SK-N-SH (cell line): ENCODE data around the gene ZNF134. TPM values are rescaled to one million over a fixed set of nuclear protein-coding genes. Genes with fewer than 3 reads are reported as not detected.

Experiments
- CTCF ChIA-PET: fragments of 300-600, 350-600 bp; formaldehyde crosslinking; extraction: SDS; loops from one replicate; lab custom pipeline; 2021; lab: Yijun Ruan, JAX
- POLR2A ChIA-PET: fragments of 350-600 bp; sonication (Branson Sonifier 250); formaldehyde crosslinking; extraction: SDS; loops from one replicate; lab custom pipeline; 2020; ENCODE audit warnings: antibody characterized with exemption, inconsistent platforms; lab: Yijun Ruan, JAX
- DNase-seq: peaks from one replicate; pipeline ENCODE4 v3.0.0; 2012
- H2AFZ ChIP-seq: fragments of 200-600 bp; sonication (generic); 2 replicates; pipeline ENCODE4 v1.8.1; 2016; ENCODE audit warnings: antibody characterized with exemption, mild to moderate bottlenecking, low read depth
- H3F3A ChIP-seq: fragments of 200-600 bp; sonication (generic); replicated peaks from 2 replicates; pipeline ENCODE3; 2016; ENCODE audit warnings: antibody characterized with exemption, mild to moderate bottlenecking; ENCODE audit not compliant: insufficient read depth
- H3K27ac ChIP-seq, 2 experiments: fragments of 200-500 bp in 1 of 2; fragments of 200-600 bp in 1 of 2; sonication (Bioruptor generic) in 1 of 2; sonication (generic), shearing (Covaris generic) in 1 of 2; 2 replicates each; pipeline versions ENCODE4 v1.5.1 to v1.6.1; 2014 to 2016; ENCODE audit warnings: low read depth in 2 of 2, inconsistent platforms in 1 of 2, low read length in 1 of 2, mild to moderate bottlenecking in 1 of 2, mixed read lengths in 1 of 2
- H3K27me3 ChIP-seq: fragments of 200-600 bp; sonication (generic), shearing (Covaris generic); 2 replicates; pipeline ENCODE4 v1.6.1; 2016; ENCODE audit warnings: mixed run types; ENCODE audit not compliant: insufficient read depth
- H3K36me3 ChIP-seq, 2 experiments: fragments of 200-500 bp in 1 of 2; fragments of 200-600 bp in 1 of 2; sonication (Bioruptor generic) in 1 of 2; sonication (generic) in 1 of 2; replicated peaks in 1 of 2; 2 replicates each; pipeline versions ENCODE3 to v1.5.1; 2014 to 2016; ENCODE audit warnings: low read length in 1 of 2, mild to moderate bottlenecking in 1 of 2; ENCODE audit not compliant: insufficient read depth in 2 of 2, control insufficient read depth in 1 of 2
- H3K4me1 ChIP-seq, 2 experiments: fragments of 200-500 bp in 1 of 2; fragments of 200-600 bp in 1 of 2; sonication (Bioruptor generic) in 1 of 2; sonication (generic), shearing (Covaris generic) in 1 of 2; 2 replicates each; pipeline versions ENCODE4 v1.5.1 to v1.6.1; 2014 to 2016; ENCODE audit warnings: low read depth in 1 of 2, low read length in 1 of 2, mixed run types in 1 of 2; ENCODE audit not compliant: insufficient read depth in 2 of 2, control insufficient read depth in 1 of 2
- H3K4me2 ChIP-seq: fragments of 200-600 bp; sonication (generic), shearing (Covaris generic); 2 replicates; pipeline ENCODE4 v1.6.1; 2017; ENCODE audit warnings: mixed run types
- H3K4me3 ChIP-seq, 2 experiments: fragments of 200-500 bp in 1 of 2; fragments of 200-600 bp in 1 of 2; sonication (Bioruptor generic) in 1 of 2; sonication (generic), shearing (Covaris generic) in 1 of 2; 2 replicates each; pipeline versions ENCODE4 v1.5.1 to v1.8.1; 2014 to 2016; ENCODE audit warnings: low read depth in 2 of 2, inconsistent platforms in 1 of 2, low read length in 1 of 2, mild to moderate bottlenecking in 1 of 2, mixed read lengths in 1 of 2, moderate library complexity in 1 of 2
- H3K79me2 ChIP-seq: fragments of 200-600 bp; sonication (generic); 2 replicates; pipeline ENCODE4 v1.8.1; 2017; ENCODE audit warnings: mild to moderate bottlenecking; ENCODE audit not compliant: insufficient read depth
- H3K9ac ChIP-seq: fragments of 200-600 bp; sonication (generic); 2 replicates; pipeline ENCODE4 v1.6.1; 2017; ENCODE audit warnings: mixed run types
- H3K9me2 ChIP-seq: fragments of 200-600 bp; sonication (generic); 2 replicates; pipeline ENCODE4 v1.6.1; 2017; ENCODE audit warnings: mixed run types
- H3K9me3 ChIP-seq: fragments of 200-600 bp; sonication (generic); 2 replicates; pipeline ENCODE4 v1.6.1; 2017; ENCODE audit warnings: mixed run types, mild to moderate bottlenecking, moderate library complexity
- H4K20me1 ChIP-seq: fragments of 200-600 bp; sonication (generic); 2 replicates; pipeline ENCODE4 v1.6.1; 2017; ENCODE audit warnings: mild to moderate bottlenecking, mixed run types; ENCODE audit not compliant: insufficient read depth
- CHD2 ChIP-seq: fragments of 150-350 bp; IDR thresholded peaks from 2 replicates; pipeline ENCODE4 v1.6.1; 2018; ENCODE audit warnings: low read length; ENCODE audit not compliant: partially characterized antibody
- ELF1 ChIP-seq: IDR thresholded peaks from 2 replicates; pipeline ENCODE4 v1.4.0; 2012
- EP300 ChIP-seq, 2 experiments: IDR thresholded peaks; 2 replicates each; pipeline versions ENCODE4 v1.4.0 to v1.6.1; 2012; ENCODE audit warnings: borderline replicate concordance in 1 of 2, low read depth in 1 of 2, low read length in 1 of 2
- FOSL2 ChIP-seq: IDR thresholded peaks from 2 replicates; pipeline ENCODE4 v1.4.0; 2012; ENCODE audit warnings: low read depth, mild to moderate bottlenecking, moderate library complexity, borderline replicate concordance
- FOXM1 ChIP-seq: IDR thresholded peaks from 2 replicates; pipeline ENCODE4 v1.4.0; 2012; ENCODE audit warnings: low read depth, mild to moderate bottlenecking
- GABPA ChIP-seq: IDR thresholded peaks from 2 replicates; pipeline ENCODE4 v1.4.0; 2012; ENCODE audit warnings: low read depth, mild to moderate bottlenecking
- GATA2 ChIP-seq: sonication (generic); formaldehyde crosslinking; IDR thresholded peaks from 2 replicates; pipeline ENCODE4 v1.5.0; 2020; ENCODE audit warnings: mild to moderate bottlenecking, missing genetic modification reagents
- IRF3 ChIP-seq: fragments of 150-350 bp; IDR thresholded peaks from 2 replicates; pipeline ENCODE4 v1.6.1; 2016; ENCODE audit warnings: mild to moderate bottlenecking, low read depth, low read length
- JUND ChIP-seq: IDR thresholded peaks from 2 replicates; pipeline ENCODE4 v1.4.0; 2012
- MEF2A ChIP-seq: IDR thresholded peaks from 2 replicates; pipeline ENCODE4 v1.4.0; 2012; ENCODE audit warnings: low read depth, borderline replicate concordance
- MXI1 ChIP-seq: IDR thresholded peaks from 2 replicates; pipeline ENCODE4 v1.6.1; 2012; ENCODE audit warnings: mild to moderate bottlenecking, low read depth, low read length, improper control_type of control experiment
- NFIC ChIP-seq: IDR thresholded peaks from 2 replicates; pipeline ENCODE4 v1.4.0; 2012; ENCODE audit warnings: borderline replicate concordance
- NRF1 ChIP-seq: IDR thresholded peaks from 2 replicates; pipeline ENCODE4 v1.6.1; 2012; ENCODE audit warnings: low read depth, mild to moderate bottlenecking, low read length
- PBX3 ChIP-seq: IDR thresholded peaks from 2 replicates; pipeline ENCODE4; 2012
- POLR2AphosphoS5 ChIP-seq: IDR thresholded peaks from 2 replicates; pipeline ENCODE4 v1.6.1; 2012; ENCODE audit warnings: low read depth, low read length
- RAD21 ChIP-seq: IDR thresholded peaks from 2 replicates; pipeline ENCODE4 v1.6.1; 2012; ENCODE audit warnings: mild to moderate bottlenecking, low read length
- REST ChIP-seq: IDR thresholded peaks from 2 replicates; pipeline ENCODE4 v1.6.1; 2012; ENCODE audit warnings: mild to moderate bottlenecking, low read depth, low read length, moderate library complexity
- RFX5 ChIP-seq: IDR thresholded peaks from 2 replicates; pipeline ENCODE4 v1.6.1; 2012; ENCODE audit warnings: mild to moderate bottlenecking, improper control_type of control experiment, low read length
- SIN3A ChIP-seq: IDR thresholded peaks from 2 replicates; pipeline ENCODE4 v1.6.1; 2012; ENCODE audit warnings: low read depth, mild to moderate bottlenecking, low read length, moderate library complexity, borderline replicate concordance
- TAF1 ChIP-seq: IDR thresholded peaks from 2 replicates; pipeline ENCODE4 v1.6.1; 2012; ENCODE audit warnings: low read depth, mild to moderate bottlenecking, low read length, moderate library complexity, borderline replicate concordance
- TCF12 ChIP-seq: IDR thresholded peaks from 2 replicates; pipeline ENCODE4 v1.4.0; 2012
- USF1 ChIP-seq: IDR thresholded peaks from 2 replicates; pipeline ENCODE4 v1.4.0; 2012; ENCODE audit warnings: low read depth, borderline replicate concordance
- YY1 ChIP-seq: IDR thresholded peaks from 2 replicates; pipeline ENCODE4 v1.4.0; 2012; ENCODE audit warnings: low read depth, mild to moderate bottlenecking
- WGBS: methylation state at CpG from one replicate; pipeline ENCODE4 v1.1.6; 2017; ENCODE audit warnings: low lambda C conversion rate; 5-methylcytosine and 5-hydroxymethylcytosine counted together
- polyA plus RNA-seq, 3 experiments: library from polyadenylated mRNA; depleted of rRNA; stranded (reverse); fragments of >200 nt; gene quantifications; 2 replicates each; pipeline ENCODE4 v1.2.3, GENCODE V29; 2012

The ZNF134 gene
- polyA plus RNA-seq, 1 of the 3 experiments (the other 2 are of a cell fraction), result 9.8 TPM

GRCh38 chr19:57668635-57669034 is 54.6 kb downstream of the ZNF134 start, which contains the start of gene ZSCAN4:
TSS of gene ZSCAN4 (plus strand) at chr19:57668935. CDS start at chr19:57676146, 7,211 bp downstream.
- Histone ChIP-seq H3K36me3 (no peaks in the 10 kb centered on the region), H3F3A (no peaks in the 10 kb centered on the region), H3K27ac (no peak within 1 kb of the TSS), H3K4me2 (no peak within 1 kb of the TSS), H3K79me2 (no peaks in the 10 kb centered on the region), H2AFZ (no peak within 1 kb of the TSS), H3K4me3 (no peak within 1 kb of the TSS), H3K27me3 (no peaks in the 10 kb centered on the region), H3K9me3 (no peaks in the 10 kb centered on the region), H4K20me1 (no peaks in the 10 kb centered on the region), H3K4me1 (peaks cover 0 to 6% of the 10 kb centered on the region in 2 experiments; a peak in 1 of 4 replicates), H3K9ac (no peak within 1 kb of the TSS), H3K9me2 (no peaks in the 10 kb centered on the region)
- no peak for DNase-seq
- TF ChIP-seq MXI1 (no peak), POLR2AphosphoS5 (no peak), FOXM1 (no peak), RFX5 (no peak), GABPA (no peak), GATA2 (CRISPR knock-in tag) (no peak), NRF1 (no peak)
- POLR2A ChIA-PET, result no interaction called here
- CTCF ChIA-PET, result no interaction called here
- 55% methylated on average over 2 of the region's 2 CpGs for WGBS

- Histone ChIP-seq H3K9ac (no peak overlapping the region), H3K27me3 (no peaks in the 10 kb centered on the region), H3F3A (no peaks in the 10 kb centered on the region), H3K4me1 (no peaks in the 10 kb centered on the region), H3K4me3 (no peak overlapping the region), H4K20me1 (no peaks in the 10 kb centered on the region)
- CTCF ChIA-PET, result interaction anchor here (1.1 kb wide), 1 partner anchor 11 kb away, joined by 4 read pairs; the partner anchor contains the start of gene ZNF551
- no peak for DNase-seq
- POLR2A ChIA-PET, result interaction anchor here (1.4 to 2.1 kb wide), 2 partner anchors 10 kb away, joined by 4 to 8 read pairs; partner anchors contain the start of gene ZNF551
- TF ChIP-seq JUND (no peak), MXI1 (no peak), SIN3A (no peak), USF1 (no peak), IRF3 (no peak), FOSL2 (no peak), EP300 (IDR thresholded peaks at IDR 0.05; ENCODE audit: borderline replicate concordance in 1 of 2, low read depth in 1 of 2, low read length in 1 of 2) (no peak), FOXM1 (no peak), POLR2AphosphoS5 (no peak), REST (no peak), RAD21 (no peak), TCF12 (no peak), YY1 (no peak), PBX3 (no peak), ELF1 (no peak), MEF2A (no peak), TAF1 (no peak), CHD2 (no peak), NFIC (no peak)
- TF ChIP-seq, all 33 proteins: peak for 0
- Histone ChIP-seq H3K9me3 (no peaks in the 10 kb centered on the region), H3K79me2 (no peaks in the 10 kb centered on the region), H3K27ac (no peak overlapping the region), H3K4me2 (no peak overlapping the region), H3K9me2 (no peaks in the 10 kb centered on the region), H3K36me3 (no peaks in the 10 kb centered on the region), H2AFZ (no peak overlapping the region)
- 16% methylated on average over 7 of the region's 7 CpGs for WGBS
These were observed 57.3 kb downstream of the ZNF134 start for GRCh38 chr19:57671124-57671895.
